Posterior vena cava (tissue), 2 donors: ENCODE measurements around the gene FBXW8. TPM values are rescaled to one million over a fixed set of nuclear protein-coding genes. Genes with fewer than 3 reads are reported as not detected.

Experiments used
- DNase-seq: peaks from one replicate; pipeline ENCODE4 v3.0.0-alpha.2; 2020; ENCODE audit warnings: low spot score
- intact Hi-C, 2 donors: fragments of 100-400 bp; cut with DNase I; formaldehyde crosslinking; loops; one replicate each; pipeline versions ENCODE4 v1.14.1 to v1.14.2; 2022 to 2023
- total RNA-seq, 2 donors: library from RNA; stranded (reverse); fragmentation: NEBNext Ultra II Directional; extraction: Animal tissue kit (Norgen Biotek cat#: 25700); gene quantifications; one replicate each; pipeline ENCODE4 v1.2.1, GENCODE V29; 2021
- donor health status: DM: yes; HTN: yes; CAD: no.
- donor health status: DM: yes; HTN: yes; CAD: no.

Gene FBXW8
- total RNA-seq, 2 donors from 2014 or later, result 13.3 to 14.7 TPM

DNA sequence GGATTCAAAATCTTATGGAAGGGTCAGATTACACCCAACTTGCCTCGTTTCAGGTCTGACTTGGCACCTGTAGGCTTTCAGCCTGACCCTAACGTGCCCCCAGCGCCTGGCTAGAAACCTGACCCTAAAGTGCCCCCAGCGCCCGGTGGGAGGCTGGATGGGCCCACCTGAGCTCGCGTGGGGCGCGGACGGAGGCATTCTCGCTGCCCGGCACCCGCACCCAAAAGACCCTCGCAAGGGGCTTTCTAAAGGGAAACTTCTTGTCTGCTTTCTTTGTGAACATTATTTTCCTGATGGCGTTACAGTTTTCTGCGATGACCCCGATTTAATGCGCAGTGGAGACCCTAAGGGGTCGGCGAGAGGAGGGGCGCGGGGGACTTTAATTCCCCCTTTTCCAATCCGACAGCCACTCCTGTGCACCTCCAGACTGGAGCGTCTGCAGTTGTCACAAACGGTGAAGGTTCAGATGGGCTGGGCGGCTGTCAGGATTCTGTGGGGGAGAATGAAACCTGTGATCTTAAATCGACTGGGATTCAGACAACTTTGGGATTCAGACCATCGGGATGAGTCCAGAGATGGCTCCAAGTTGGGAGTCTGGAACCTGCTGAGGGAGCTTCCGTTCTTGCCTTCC is 28.8 kb upstream of the FBXW8 start:
- intact Hi-C loops, result loop anchor here in 1 of 2 donors (5.0 kb wide), 1 partner anchor 180 kb away; no protein-coding TSS in a partner anchor

DNA sequence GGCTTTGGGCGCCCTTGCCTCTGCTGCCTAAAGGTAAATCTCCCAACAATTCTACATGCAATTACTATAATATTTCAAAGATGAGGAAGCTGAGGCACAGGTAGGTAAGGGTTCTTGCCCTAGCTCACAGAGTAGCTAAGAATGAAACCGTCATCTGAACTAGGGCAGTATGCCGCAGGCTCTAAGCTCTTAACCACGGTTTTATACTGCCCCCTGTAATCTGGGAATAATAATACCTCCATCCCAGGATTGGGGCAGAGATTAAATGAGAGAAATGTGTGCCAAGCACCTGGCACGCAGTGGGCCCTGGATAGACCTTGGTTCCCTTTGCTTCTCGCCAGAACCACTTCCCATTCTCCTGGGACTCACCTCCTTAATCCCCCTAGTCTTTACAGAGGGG is 28.0 kb upstream of the FBXW8 start:
- intact Hi-C loops, result loop anchor here in 1 of 2 donors (5.0 kb wide), 1 partner anchor 180 kb away; no protein-coding TSS in a partner anchor
- no peak for DNase-seq

More for the DNA sequence above, 28.8 kb upstream of the FBXW8 start:
- DNase-seq, result no peak

DNA sequence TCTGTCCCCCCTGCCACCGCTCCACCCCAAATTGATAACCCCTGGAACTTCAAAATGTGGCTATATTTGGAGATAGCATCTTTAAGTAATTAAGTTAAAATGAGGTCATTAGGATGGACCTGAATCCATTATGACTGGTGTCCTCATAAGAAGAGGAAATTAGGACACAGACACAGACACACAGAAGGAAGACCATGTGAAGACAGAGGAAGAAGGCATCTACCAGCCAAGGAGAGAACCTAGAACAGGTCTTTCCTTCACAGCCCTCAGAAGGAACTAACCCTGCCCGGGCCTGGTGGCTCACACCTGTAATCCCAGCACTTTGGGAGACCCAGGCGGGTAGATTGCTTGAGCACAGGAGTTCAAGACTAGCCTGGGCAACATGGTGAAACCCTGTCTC is 25.9 kb upstream of the FBXW8 start:
- DNase-seq, result no peak
- intact Hi-C loops, result loop anchor here in 1 of 2 donors (5.0 kb wide), 1 partner anchor 183 kb away; no protein-coding TSS in a partner anchor

DNA sequence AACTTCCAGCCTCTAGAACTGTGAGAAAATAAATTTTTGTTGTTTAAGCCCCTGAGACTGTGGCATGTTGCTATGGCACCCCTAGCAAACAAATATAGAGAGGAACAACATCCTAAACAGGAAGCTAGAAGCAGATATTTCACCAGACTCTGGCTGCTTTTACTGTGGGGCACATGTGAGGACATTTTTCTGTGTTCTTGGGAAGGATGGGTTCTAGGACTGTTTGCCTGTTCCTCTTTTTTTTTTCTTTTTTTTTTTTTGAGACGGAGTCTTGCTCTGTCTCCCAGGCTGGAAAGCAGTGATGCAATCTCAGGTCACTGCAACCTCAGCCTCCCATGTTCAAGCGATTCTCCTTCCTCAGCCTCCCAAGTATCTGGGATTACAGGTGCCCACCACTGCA is 25.3 kb upstream of the FBXW8 start:
- DNase-seq, result no peak
- intact Hi-C loops, result no loop called here

DNA sequence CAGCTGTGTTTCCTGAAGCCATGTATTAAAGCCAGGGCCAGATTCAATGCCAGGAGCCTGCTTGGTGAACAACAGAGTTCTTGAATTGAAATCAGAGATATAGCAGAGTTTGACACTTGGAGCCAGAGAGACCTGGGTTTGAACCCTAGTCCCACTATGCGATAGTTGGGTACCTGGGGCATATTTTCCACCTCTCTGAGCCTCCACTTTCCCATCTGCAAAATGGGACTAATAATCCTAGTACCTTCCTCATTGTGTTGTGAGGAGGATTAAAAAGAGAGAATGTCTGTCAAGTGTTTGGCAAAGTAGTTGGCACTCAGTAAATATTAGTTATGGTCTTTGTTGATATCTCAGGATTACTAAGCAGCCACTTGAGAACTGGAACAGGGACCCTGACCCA is 23.5 kb upstream of the FBXW8 start:
- no peak for DNase-seq
- intact Hi-C loops, result no loop called here

DNA sequence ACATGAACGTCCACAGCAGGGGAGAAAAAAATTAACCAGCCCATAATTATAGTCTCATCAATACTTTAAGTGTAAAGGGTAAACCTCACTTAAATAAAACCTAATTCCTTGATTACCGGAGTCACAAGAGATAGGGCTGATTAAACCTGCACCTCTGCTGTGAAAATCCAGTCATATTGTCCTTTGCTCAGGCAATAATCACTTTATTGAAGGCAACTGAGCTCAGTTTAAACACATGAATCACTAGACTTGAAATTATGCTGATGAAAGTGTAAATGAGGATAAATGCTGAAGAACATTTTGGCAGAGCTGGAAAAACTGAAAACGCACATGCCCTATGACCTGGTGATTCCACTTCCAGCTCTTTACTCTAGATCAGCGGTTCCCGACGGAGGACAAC is 22.9 kb upstream of the FBXW8 start:
- intact Hi-C loops, result no loop called here
- no peak for DNase-seq

DNA sequence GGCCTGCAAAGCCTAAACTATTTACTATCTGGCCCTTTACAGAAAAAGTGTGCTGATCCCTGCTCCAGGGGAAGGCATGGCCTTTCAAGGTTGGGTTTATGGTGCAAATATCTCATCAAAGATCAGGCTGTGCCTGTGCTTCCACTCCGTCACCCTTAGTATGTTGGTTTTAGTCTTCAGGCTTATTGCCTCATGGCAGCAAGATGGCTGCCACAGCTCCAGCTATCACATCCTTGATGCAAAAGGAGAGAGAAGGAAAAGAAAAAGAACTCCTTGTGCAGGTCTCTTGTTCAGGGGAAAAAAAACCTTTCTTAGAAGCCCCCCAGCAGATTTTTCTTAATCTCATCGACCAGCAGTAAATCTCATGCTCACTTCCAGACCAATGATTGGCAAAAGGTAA is 20.4 kb upstream of the FBXW8 start:
- DNase-seq, result no peak
- intact Hi-C loops, result no loop called here

DNA sequence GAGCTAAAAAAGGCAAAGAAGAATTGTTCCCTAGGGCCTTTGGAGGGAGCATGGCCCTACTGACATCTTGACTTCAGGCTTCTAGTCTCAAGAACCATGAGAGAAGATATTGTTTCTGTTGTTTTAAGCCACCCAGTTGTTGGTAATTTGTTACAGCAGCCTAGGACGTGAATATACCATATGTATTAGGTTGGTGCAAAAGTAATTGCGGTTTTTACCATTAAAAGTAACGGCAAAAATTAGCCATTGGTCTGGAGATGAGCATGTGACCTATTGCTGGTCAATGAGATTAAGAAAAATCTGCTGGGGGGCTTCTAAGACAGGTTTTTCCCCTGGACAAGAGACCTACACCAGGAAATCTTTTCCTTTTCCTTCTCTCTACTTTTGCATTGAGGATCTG is 19.7 kb upstream of the FBXW8 start:
- intact Hi-C loops, result no loop called here
- DNase-seq, result no peak

DNA sequence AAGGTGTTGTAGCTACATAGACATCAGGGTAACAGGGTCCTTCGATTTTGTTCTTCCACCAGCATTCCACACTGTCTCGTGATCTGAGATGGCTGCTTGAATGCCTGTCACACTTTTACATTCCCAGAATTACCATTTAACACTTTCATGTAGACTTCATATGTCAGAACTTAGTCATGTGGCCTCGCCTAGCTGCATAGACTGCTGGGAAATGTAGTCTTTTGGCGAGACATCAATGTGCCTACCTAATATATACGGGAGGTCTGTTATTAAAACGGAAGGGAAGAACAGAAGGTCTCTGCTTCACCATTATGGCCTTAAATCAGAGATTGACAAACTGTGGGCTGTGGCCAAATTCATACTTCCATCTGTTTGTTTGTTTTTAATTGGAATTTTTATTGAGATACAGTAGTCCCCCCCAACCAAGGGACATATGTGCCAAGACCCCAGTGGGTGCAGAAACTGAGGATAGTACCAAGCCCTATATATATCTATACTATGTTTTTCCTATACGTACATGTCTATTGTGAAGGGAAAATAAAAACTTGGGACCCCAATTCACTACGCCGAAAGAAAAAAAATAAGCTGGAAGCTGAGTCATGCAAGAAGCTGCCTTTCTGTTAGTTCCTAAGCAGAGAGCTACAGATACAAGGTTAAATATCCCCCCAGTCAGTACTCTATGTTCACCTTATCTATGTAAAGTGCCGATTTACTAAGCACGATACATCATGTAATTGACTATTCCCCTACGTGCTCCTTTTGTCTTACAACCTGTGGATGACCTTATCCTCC is 18.2 kb upstream of the FBXW8 start:
- DNase-seq, result no peak
- intact Hi-C loops, result no loop called here

DNA sequence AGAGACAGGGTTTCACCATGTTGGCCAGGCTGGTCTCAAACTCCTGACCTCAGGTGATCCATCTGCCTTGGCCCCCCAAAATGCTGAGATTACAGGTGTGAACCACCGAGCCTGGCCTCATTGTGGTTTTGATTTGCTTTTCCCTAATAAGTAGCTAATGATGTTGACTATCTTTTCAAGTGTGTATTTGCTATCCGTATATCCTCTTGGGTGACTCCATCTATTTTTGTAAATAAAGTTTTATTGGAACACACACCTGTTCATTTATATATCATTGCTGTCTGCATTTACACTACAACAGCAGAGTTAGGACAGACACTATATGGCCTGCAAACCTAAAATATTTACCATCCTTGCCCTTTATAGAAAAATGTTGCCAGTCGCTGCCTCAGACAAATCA is 15.8 kb upstream of the FBXW8 start:
- intact Hi-C loops, result no loop called here
- DNase-seq, result no peak

DNA sequence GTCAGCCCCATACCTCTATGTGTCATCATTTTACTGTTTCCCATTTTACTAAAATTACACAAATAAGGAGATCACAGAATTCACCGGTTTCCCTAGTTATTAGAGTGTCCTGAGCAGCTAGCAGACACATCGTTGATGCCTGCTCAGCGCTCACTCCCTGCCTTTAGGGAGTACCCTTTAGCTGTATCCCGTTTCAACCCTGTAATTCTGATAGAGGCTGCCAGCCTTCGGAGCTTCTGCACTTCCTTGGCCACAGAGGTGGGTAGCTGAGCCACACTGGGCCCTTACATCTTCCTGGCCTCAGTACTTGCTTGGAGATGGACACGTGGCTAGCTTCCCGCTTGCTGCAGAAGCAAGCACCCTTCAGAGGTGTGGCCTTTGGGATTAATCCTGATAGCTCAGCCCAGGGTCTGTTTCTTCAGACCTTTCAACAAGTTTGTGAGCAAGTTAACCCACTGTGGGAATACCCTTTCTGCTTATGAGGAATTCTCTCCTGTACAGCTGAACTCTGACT is 14.3 kb upstream of the FBXW8 start:
- intact Hi-C loops, result no loop called here
- DNase-seq, result no peak

DNA sequence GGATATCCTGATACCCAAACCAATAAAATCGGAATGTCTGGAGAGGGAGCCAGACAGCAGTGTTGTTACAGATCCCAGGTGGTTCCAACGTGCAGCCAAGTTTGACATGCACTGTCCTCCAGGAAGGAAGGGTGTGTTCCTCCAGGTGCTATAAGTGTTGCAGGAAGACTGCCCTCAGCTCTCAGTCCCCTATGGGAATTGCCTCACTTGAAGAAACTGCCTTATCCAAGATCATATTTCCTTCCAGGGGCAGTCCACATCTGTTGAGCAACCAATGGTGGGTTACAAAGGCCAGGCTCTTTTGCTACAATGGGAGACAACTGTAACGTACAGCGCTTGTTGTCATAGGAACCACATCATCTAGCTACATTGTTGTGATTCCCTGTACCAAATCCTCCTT is 13.3 kb upstream of the FBXW8 start:
- DNase-seq, result no peak
- intact Hi-C loops, result no loop called here

DNA sequence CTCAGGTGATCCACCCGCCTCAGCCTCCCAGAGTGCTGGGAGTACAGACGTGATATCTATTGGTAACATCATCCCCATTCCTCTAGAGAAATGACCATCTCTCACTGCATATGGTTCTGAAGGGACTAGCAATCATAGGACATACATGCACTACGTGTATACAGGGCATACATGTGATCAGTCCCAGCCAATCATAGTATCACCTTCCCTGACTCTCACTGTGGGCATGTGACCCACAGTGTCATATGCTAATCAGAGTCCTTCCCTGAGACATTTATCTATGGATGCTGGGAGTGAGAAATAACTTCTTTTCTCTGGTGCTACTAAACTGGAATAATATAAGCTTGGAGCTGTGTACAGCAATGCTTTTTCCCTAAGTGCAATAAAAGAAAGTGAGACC is 12.1 kb upstream of the FBXW8 start:
- intact Hi-C loops, result no loop called here
- no peak for DNase-seq

DNA sequence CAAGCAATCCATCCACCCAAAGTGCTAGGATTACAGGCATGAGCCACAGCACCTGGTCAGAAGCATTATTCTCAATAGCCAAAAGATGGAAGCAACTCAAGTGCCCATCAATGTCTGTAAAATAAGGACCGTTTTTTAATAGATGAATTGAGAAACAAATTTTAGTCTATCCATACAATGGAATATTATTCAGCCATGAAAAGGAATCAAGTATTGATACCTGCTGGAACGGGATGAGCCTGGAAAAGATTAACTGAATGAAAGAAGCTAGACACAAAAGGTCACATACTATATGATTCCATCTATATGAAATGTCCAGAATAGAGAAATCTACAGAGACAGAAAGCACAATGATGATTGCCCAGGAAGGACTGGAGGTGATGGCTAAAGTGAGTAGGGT is 9.1 kb upstream of the FBXW8 start:
- no peak for DNase-seq
- intact Hi-C loops, result no loop called here

DNA sequence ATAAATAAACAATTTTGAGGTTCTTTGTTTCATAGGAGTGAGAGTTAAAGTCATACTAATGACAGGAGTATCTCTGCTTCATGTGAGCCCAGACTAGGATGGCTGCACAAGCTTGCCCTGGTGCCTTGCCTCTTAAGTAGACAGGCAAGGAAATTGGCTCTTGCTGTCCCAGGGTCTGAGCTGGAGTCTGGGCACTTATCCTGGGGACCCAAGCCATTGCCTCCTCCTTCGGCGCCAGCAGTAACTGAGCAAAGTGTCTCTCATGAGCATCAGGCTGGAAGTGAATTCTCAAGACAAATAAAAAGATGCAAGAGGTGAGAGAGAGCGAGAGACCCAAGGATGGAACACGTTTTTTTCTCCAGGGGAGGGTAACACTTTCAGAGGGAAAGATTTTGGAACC is 6.9 kb upstream of the FBXW8 start:
- intact Hi-C loops, result no loop called here
- no peak for DNase-seq

DNA sequence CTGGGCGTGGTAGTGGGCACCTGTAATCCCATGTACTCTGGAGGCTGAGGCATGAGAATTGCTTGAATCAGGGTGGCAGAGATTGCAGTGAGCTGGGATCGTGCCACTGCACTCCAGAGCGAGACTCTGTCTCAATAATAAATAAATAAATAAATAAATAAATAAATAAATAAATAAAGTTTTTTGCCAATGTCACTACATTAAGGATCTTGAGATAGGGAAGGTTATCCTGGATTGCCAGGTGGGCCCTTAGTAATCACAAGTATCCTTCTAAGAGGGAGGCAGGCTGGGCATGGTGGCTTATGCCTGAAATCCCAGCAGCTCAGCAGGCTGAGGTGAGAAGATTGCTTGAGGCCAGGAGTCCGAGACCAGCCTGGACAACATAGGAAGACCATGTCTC is 4.5 kb upstream of the FBXW8 start:
- intact Hi-C loops, result no loop called here

DNA sequence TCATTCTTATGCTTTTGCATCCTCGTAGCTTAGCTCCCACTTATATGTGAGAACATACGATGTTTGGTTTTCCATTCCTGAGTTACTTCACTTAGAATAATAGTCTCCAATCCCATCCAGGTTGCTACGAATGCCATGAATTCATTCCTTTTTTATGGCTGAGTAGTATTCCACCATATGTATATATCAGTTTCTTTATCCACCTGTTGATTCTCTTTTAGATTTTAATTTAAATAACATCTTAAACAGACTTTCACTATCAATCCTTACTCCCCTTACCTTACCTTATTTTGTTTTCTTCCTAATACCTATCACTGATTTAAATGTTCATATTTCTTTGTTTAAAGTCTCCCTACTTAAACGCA is 488 bp upstream of the FBXW8 start:
- intact Hi-C loops, result no loop called here

More for the DNA sequence above, 4.5 kb upstream of the FBXW8 start:
- DNase-seq, result no peak

DNA sequence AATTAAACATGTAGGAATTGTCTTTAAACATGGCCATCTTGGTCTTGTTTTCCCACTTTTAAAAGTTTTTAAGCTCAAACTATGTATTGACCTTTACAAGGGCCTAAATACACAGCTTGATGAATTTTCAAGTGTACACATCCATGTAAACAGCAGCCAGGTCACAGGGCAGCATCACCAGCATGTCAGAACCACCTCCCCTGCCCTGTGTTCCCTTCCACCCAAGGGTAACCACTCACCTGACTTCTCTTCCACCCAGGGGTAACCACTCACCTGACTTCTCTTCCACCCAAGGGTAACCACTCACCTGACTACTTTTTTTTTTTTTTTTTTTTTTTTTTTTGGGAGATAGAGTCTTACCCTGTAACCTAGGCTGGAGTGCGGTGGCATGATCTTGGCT is 4.6 kb downstream of the FBXW8 start:
- no peak for DNase-seq
- intact Hi-C loops, result no loop called here

More for the DNA sequence above, 488 bp upstream of the FBXW8 start:
- DNase-seq, result no peak

DNA sequence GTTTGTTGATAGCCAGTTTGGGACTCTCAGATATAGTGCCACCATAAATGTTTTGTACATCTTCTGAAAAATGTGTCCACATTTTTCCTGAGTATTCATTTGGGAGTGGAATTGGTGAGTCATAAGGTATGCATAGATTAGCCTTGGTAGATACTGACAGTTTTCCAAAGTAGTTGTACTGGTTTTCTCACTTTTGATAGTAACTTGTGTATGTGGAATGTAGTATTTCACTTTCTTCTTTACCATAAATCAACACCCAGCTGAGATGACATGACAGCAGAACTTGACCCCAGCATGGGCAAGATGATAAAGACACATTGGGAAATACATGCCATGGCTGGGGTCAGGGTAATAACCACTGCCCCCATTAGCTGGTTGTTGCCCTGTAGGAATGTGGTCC is 5.4 kb downstream of the FBXW8 start:
- DNase-seq, result no peak
- intact Hi-C loops, result no loop called here

DNA sequence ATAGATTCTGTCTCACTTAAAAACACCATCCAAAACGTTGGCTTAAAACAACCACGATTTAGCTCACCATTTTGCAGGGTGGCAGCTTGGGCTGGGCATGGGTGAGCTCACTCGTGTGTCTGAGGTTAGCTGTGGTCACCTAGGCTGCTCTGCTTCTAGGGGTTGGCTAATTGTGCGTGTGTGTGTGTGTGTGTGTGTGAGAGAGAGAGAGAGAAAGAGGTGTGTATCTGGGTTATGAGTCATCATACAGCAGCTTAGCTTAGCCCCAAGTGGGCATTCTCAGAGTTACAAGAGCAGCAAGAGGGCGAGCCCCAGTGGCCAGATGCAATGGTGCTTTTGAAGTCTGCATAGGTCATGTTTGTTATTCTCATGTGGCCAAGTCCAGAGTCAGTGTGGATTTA is 6.0 kb downstream of the FBXW8 start:
- intact Hi-C loops, result no loop called here
- DNase-seq, result no peak

DNA sequence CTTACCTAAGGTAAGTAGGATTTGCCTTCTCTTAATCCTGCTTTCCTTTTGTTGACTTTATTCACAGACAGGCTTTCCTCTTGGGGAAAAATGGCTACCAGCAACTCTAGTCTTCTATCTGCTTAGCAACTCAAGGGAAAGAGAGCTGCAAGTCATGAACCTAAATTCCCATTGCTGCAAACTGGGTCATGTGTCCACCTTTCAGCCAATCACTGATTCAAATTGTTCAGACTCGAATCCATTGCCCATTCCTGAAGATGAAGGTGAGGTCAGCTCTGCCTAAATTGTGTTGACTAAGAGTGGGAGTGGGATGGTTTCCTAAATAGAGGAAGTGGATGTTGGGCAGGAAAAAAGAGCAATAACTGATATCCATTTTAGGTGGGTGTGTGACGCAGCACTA is 7.7 kb downstream of the FBXW8 start:
- intact Hi-C loops, result no loop called here
- DNase-seq, result no peak
